K562 (cell line): ENCODE data around the gene CTIF. TPM values are rescaled to one million over a fixed set of nuclear protein-coding genes. Genes with fewer than 3 reads are reported as not detected.

Experiments used
- CHD1 ChIP-seq: fragments of 200-600 bp; sonication (generic); IDR thresholded peaks from one replicate; pipeline ENCODE4 v1.6.1; 2012; ENCODE audit warnings: mild to moderate bottlenecking, moderate library complexity, low read length, inconsistent platforms
- ZFP36 ChIP-seq: fragments of 150-350 bp; IDR thresholded peaks from 2 replicates; pipeline ENCODE4 v1.6.1; 2018; ENCODE audit warnings: low read length, low read depth; ENCODE audit not compliant: partially characterized antibody
- ZNF133 ChIP-seq: fragments of 250-450 bp; sonication (Bioruptor Pico); IDR thresholded peaks from 2 replicates; pipeline ENCODE4 v1.4.0; 2020; ENCODE audit warnings: mild to moderate bottlenecking
- ZNF263 ChIP-seq: sonication (generic); formaldehyde crosslinking; IDR thresholded peaks from 2 replicates; pipeline ENCODE4 v1.8.0; 2022; ENCODE audit warnings: mild to moderate bottlenecking, missing genetic modification reagents, borderline replicate concordance
- polyA plus RNA-seq, 8 experiments: library from polyadenylated mRNA; depleted of rRNA in 4 of 8; stranded (reverse) in 5 of 8; unstranded in 3 of 8; fragments of >200 nt; fragmentation: Nextera tagmentation in 2 of 8; fragmentation: Illumina TruSeq in 1 of 8; extraction: Ambion mirVana in 2 of 8; extraction: Trizol in 1 of 8; gene quantifications; 2 replicates each; pipeline versions ENCODE4 v1.2.1 to v1.2.3, GENCODE V29; 2011 to 2014; ENCODE audit warnings: inconsistent platforms in 1 of 8, missing spikeins in 1 of 8
- total RNA-seq, 7 experiments: library from RNA; depleted of rRNA in 6 of 7; stranded (reverse); fragments of >200 nt in 6 of 7; fragmentation: Illumina TruSeq in 2 of 7; extraction: Trizol in 2 of 7; gene quantifications; 2 replicates each; pipeline versions ENCODE4 v1.2.1 to v1.2.3, GENCODE V29; 2011 to 2021; ENCODE audit warnings: low replicate concordance in 1 of 7
- TF ChIP-seq, protein P1 (sequence below): fragments of 450-650 bp; IDR thresholded peaks from 2 replicates; pipeline ENCODE4 v1.6.1; 2016; ENCODE audit warnings: borderline replicate concordance
- TF ChIP-seq, protein P2 (sequence below), 3 experiments: fragments of 200-800 bp in 1 of 3; sonication (Bioruptor generic) in 1 of 3; sonication (generic) in 1 of 3; formaldehyde crosslinking in 1 of 3; IDR thresholded peaks; 2 replicates each; pipeline versions ENCODE4 v1.6.1 to v1.8.0; 2016 to 2022; ENCODE audit warnings: mild to moderate bottlenecking in 2 of 3, missing compliant biosample characterization in 2 of 3, missing genetic modification characterization in 2 of 3, missing genetic modification reagents in 1 of 3
- TF ChIP-seq, protein P3 (sequence below), 2 experiments: IDR thresholded peaks; 2 replicates each; pipeline ENCODE4 v1.6.1; 2011; ENCODE audit warnings: borderline replicate concordance in 1 of 2, control low read depth in 1 of 2, low read depth in 1 of 2, low read length in 1 of 2, mild to moderate bottlenecking in 1 of 2, mixed read lengths in 1 of 2, moderate library complexity in 1 of 2; ENCODE audit not compliant: insufficient read depth in 1 of 2, insufficient read length in 1 of 2, poor library complexity in 1 of 2, severe bottlenecking in 1 of 2; ENCODE audit errors: extremely low read depth in 1 of 2

Gene CTIF
- total and polyA plus RNA-seq, 9 of the 15 experiments (the other 6 are each of a cell fraction or from before 2014, with no cell fraction given), result 0.17 to 11.5 (median 2.2) TPM

DNA sequence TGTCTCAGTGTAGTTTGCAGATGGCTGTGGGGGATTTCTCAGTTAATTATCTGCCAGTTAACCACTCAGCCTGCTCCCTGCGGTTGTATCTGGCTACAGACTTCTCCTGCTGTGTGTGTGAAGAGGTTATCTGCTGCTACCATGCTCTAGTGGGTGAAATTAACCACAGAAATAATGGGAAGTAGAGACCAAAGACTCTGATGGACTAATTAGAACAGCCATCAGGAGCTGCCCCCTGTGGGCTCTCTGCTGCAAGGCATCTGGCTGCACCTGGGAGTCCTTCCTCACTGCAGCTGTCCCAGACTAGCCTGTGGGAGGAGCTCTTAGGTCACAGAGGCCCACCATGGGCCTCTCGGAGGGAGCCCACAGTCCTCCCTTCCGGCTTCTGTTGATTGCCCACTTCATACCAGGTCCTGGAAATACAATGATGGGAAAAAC lies 66.6 kb downstream of the CTIF start (continued):
- TF ChIP-seq, protein P1, sequence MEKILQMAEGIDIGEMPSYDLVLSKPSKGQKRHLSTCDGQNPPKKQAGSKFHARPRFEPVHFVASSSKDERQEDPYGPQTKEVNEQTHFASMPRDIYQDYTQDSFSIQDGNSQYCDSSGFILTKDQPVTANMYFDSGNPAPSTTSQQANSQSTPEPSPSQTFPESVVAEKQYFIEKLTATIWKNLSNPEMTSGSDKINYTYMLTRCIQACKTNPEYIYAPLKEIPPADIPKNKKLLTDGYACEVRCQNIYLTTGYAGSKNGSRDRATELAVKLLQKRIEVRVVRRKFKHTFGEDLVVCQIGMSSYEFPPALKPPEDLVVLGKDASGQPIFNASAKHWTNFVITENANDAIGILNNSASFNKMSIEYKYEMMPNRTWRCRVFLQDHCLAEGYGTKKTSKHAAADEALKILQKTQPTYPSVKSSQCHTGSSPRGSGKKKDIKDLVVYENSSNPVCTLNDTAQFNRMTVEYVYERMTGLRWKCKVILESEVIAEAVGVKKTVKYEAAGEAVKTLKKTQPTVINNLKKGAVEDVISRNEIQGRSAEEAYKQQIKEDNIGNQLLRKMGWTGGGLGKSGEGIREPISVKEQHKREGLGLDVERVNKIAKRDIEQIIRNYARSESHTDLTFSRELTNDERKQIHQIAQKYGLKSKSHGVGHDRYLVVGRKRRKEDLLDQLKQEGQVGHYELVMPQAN, result no peak
- TF ChIP-seq ZFP36 (no peak), ZNF263 (CRISPR knock-in tag) (peak; percentile 68; the same call in 1 of the 2 replicates), ZNF133 (no peak), CHD1 (no peak)
- TF ChIP-seq, protein P2, sequence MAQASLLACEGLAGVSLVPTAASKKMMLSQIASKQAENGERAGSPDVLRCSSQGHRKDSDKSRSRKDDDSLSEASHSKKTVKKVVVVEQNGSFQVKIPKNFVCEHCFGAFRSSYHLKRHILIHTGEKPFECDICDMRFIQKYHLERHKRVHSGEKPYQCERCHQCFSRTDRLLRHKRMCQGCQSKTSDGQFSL (CRISPR knock-in tag; IDR thresholded peaks at IDR 0.05), result no peak
- TF ChIP-seq, protein P2 (tag; IDR thresholded peaks at IDR 0.05), result no peak
- TF ChIP-seq, protein P3, sequence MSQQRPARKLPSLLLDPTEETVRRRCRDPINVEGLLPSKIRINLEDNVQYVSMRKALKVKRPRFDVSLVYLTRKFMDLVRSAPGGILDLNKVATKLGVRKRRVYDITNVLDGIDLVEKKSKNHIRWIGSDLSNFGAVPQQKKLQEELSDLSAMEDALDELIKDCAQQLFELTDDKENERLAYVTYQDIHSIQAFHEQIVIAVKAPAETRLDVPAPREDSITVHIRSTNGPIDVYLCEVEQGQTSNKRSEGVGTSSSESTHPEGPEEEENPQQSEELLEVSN (IDR thresholded peaks at IDR 0.05; ENCODE audit: borderline replicate concordance in 1 of 2, extremely low read depth in 1 of 2, insufficient read depth in 1 of 2, insufficient read length in 1 of 2, low read depth in 1 of 2, low read length in 1 of 2, poor library complexity in 1 of 2, severe bottlenecking in 1 of 2), result no peak
